ENCODE results near the gene ARL5B. TPM values are rescaled to one million over a fixed set of nuclear protein-coding genes. Genes with fewer than 3 reads are reported as not detected.
A peak's percentile ranks its signal among the peaks of the same experiment; 100 is the strongest.

Gene ARL5B
- polyA plus RNA-seq, 3 donors: 43.4 to 48.2 (median 43.9) TPM

DNA sequence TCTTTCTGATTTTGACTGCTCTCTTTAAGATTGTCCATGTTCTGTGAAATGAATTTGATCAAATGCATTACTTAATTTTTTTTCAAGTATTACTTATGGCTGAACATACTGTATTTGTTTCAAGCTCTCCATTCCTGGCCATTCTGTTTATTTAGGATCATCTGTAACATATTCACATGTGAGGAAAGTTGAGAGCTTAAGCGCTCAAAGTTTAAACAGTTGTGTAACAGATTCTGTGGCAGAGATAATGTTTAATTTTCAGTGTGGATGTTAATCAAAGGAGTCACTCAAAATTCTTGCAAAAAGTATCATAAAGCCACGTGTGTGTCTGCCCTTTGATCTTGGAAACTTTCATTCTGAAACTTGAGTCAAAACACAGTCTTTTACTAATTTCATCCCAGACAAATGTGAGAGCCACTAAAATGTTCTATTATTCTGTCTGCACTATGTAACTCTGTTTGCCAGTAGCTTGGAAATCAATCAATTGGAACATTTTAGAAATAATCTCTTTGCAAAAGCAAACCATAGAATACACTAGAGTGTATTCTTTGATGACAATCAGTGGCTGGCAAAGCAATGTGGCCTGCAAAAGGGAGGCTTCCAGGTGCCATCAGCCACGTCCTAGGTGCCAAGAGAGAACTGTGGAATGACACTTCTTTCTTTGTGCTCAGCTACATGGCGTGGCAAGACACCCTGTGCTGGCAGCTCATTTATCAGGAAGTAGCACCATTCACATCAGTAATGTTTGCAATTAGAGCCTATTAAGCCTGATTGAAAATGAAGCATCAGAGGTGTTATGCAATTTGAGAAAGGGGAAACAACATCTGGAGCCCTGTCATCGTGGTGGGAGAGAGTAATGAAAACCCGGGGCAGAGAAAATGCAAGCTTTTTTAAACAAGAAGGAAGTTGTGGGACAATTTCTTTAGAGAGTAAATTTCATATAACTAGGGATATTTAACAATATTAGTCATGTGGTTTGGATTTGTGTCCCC, 40.9 kb downstream of the ARL5B start:
- no peak for DNase-seq (ENCODE audit: low read depth in 3 of 3, low spot score in 2 of 3)

DNA sequence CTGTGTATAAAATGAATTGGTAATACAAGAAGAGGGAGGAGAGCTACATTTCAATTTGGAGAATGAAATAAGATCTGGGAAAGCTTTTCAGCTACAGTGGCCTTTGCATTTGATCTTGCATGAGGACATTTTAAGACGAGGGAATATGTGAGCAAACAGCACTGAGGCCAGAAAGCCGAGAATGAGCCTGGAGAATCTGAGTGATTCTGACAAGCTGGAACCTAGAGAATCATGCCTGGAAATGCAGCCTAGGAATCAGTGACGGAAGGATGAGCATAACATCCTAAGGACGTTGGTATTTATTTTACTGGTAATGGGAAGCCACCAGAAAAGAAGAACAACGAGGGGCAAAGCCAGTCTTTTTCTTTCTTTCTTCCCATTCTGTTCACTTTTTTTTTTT, 44.3 kb downstream of the ARL5B start:
- DNase-seq (ENCODE audit: low read depth in 3 of 3, low spot score in 2 of 3): peak in 1 of 3 donors; percentile 8

DNA sequence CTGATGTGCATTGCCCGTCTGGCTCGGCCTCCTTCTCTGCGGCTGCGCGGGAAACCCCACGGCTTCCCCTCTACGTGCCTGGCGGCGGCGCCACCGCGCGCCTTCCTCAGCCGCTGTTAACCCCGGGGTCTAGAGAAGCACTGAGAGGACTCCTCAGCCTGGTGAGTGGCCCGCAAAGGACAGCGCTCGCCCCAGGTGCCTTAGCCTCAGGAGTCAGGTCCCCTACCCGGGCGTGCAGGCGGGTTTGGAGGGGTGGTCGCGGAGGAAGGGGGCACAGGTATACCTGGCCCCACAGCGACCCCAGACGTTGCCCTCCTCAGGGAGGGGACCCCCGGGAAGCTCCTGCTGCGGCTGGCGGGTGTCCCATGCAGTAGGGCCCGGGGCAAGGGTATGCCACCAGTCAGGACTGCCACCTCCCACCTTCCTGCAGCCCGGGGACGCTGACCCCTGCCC, 51.0 kb downstream of the ARL5B start:
- DNase-seq (ENCODE audit: low read depth in 3 of 3, low spot score in 2 of 3): no peak

DNA sequence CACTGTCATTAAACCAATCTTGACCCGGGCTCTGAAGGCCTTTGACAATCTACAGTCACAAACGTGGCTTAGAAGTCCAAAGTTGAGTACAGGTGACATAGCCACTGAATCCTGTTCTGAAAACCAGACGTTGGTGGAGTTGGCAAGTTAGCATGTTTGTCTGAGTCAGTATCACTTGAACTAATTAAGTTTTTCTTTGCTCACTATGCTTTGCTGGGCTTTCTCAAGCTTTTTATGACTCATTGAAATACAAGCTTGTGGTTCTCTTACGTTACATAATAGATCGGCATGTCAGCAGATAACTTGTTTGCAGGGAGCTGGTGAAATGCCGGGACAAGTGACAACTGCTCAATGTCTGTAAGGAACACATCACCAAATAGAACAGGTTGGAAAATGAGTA, 53.8 kb downstream of the ARL5B start:
- DNase-seq (ENCODE audit: low read depth in 3 of 3, low spot score in 2 of 3): no peak

DNA sequence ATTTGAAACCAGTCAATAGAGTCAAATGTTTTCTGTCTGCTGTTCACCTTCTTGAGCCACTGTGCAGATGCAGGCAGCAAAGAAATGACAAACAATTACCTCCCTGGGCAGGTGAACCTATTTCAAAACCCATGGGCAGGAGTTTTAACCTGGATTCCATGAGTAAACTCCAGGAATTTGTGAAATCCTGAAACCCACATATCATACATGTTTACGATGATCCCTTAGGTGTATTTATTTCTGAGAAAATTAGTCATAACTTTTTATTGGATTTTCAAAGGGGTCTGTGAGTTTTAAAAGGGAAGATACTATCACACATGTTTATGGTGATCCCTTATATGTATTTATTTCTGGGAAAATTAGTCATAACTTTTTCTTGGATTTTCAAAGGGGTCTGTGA, 59.8 kb downstream of the ARL5B start:
- no peak for DNase-seq (ENCODE audit: low read depth in 3 of 3, low spot score in 2 of 3)

DNA sequence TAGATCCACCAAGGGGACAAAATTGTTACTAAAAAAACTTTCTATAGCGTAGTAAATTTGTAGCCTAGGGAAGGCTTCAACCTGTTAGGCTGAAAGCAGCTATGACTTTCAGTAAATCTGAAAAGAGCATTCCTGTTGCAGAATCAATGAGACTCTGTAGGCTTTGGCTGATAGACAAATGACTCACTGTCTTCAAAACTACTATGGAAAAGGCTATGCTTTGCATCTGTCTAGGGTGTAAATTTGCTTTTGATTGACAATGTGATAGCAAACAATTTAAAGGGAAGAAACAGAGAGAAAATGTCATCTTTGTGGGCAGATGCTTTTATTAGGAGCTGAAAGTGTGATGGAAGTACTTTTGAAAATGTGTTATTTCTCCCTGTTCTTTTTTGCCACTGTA, 60.6 kb downstream of the ARL5B start:
- no peak for DNase-seq (ENCODE audit: low read depth in 3 of 3, low spot score in 2 of 3)

DNA sequence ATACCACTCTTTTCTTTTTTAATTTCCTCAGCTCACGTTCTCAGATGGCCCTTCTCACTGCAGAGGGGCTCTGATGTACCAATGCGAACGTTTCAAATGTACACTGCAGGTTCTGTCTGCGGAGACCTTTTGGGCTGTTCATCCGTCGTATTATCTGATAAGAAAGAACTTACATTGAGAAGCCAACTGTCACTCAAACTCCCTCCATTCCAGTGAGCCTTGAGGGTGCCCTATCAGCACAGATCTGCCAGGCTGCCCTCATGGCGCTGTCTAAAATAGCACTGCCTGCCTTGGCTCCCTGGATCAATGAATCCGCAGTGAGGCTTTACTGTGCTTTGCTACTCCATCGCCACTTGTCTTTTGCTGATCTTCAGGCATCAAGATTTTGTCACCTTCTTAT, 61.8 kb downstream of the ARL5B start:
- no peak for DNase-seq (ENCODE audit: low read depth in 3 of 3, low spot score in 2 of 3)

DNA sequence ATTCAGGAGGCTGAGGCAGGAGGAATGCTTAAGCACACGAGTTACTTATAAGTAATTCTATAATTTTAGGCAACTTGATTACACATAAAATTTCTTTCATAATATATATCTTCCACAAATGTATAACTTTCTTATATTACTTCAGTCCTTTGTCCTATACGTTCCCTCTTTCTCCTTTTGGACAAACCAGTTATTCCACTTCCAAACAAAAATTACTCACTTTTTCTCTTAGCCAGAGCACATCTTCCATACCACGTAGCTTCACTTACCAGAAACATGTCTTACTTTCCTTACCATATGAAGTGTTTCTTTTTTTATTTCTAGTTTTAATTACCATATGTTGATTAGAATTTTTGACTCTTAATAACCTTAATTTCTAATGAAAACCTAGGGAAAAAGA, 64.6 kb downstream of the ARL5B start:
- no peak for DNase-seq (ENCODE audit: low read depth in 3 of 3, low spot score in 2 of 3)

Other genes with a start within 250 kb of the ARL5B start
- 10 to 100 TPM; 20.0 to 22.7 (median 21.3) TPM for gene NSUN6, start 7.8 kb upstream of the ARL5B start, polyA plus RNA-seq (ENCODE audit: insufficient read length in 3 of 3)

All from right renal cortex interstitium (tissue), 3 donors.